Activated naive CD4-positive, alpha-beta T cell treated with anti-CD3 and anti-CD28 coated beads, Interleukin-2, amount 10 ng/mL, durations not matched to agents 5 hours and 36 hours (primary cell): ENCODE data around the gene PRDM2. TPM values are rescaled to one million over a fixed set of nuclear protein-coding genes. Genes with fewer than 3 reads are reported as not detected.

Source experiments
- total RNA-seq, 2 experiments: library from RNA; stranded (reverse); gene quantifications; one replicate each; pipeline ENCODE4 v1.2.3, GENCODE V29; 2021

Gene PRDM2
- 10 to 100 TPM; 59.5 to 61.7 TPM for total RNA-seq

GRCh38 chr1:13699936-13700520 is at the start of gene PRDM2:
Gene PRDM2, plus strand, starts transcription at chr1:13700188. Its CDS starts 15,418 bp downstream, at chr1:13715606.

Other genes starting within 250 kb of the PRDM2 start
- not detected for gene LRRC38, start 186.2 kb upstream of the PRDM2 start, total RNA-seq
- not detected for gene PDPN, start 116.4 kb upstream of the PRDM2 start, total RNA-seq